GM21723 (cell line): ENCODE measurements around the gene YTHDF2.
"Not testable (repeated sequence)": the region's sequence is repeated elsewhere in the genome, so short reads cannot be mapped to it uniquely, and the experiment has no call there.

Experiments
- ATAC-seq: cut with Tn5 transposase; IDR thresholded peaks from one replicate; pipeline ENCODE4 v1.9.1; 2021; ENCODE audit warnings: mild to moderate bottlenecking, moderate library complexity; ENCODE audit not compliant: unreplicated experiment

YTHDF2 gene

GRCh38 chr1:28758420-28758819, 21.7 kb downstream of the YTHDF2 start:
- ATAC-seq: no peak

GRCh38 chr1:28759257-28759656, 22.5 kb downstream of the YTHDF2 start:
- ATAC-seq: no peak

DNA sequence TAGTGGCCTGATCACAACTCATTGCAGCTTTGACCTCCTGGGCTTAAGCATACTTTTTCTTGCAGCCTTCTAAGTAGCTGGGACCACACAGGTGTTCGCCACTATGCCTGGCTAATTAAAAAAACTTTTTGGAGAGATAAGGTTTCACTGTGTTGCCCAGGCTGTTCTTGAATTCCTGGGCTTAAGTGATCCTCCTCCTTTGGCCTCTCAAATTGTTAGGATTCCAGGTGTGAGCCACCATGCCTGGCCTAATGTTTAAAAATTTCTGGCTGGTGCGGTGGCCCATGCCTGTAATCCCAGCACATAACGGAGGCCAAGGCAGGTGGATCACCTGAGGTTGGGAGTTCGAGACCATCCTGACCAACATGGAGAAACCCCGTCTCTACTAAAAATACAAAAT, 24.4 kb downstream of the YTHDF2 start:
- ATAC-seq: no peak

DNA sequence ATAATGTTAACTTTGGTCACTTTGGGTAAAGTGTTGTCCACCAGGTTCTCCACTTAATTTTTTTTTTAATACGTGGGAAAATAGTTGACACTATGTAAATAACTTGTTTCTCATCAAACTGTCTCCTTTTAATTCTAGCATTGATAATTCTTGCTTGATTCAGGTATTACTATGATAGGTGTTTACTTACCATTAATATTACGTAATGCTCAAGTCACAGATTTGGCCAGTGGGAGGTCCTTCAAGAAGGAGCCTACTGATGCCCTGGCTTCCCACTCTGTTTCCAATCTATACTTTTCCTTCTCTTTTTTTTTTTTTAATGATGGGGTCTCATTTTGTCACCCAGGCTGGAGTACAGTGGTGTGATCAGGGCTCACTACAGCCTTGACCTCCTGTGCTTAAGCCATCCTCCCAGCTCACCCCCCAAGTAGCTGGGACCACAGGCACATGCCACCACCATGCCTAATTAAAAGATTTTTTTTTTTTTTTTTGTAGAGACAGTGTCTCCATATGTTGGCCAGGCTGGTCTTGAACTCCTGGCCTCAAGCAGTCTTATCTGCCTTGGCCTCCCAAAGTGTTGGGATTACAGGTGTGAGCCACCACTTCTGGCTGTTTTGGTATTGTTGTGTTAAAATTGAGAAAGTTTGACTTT, 29.9 kb downstream of the YTHDF2 start:
- no peak for ATAC-seq

DNA sequence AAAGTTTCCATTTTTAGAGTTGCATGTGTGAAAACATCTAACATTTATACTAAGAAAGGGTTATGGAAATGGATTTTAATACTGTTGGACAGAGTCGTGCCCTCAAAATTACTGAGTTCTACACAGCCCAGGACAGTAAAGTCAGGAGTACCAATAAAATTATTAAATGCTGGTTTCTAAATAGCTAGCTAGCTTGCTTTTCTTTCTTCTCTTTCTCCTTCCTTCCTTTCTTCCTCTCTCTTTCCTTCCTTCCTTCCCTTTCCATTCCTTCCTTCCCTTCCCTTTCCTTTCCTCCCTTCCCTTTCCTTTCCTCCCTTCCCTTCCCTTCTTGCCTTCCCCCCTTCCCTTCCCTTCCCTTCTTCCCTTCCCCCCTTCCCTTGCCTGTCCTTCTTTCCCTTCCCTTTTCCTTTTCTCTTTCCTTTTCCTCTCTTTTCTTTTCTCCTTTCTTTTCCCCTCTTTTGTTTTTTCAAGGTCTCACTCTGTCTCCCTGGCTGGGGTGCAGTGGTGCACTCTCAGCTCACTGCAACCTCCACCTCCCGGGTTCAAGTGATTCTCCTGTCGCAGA, 33.9 kb downstream of the YTHDF2 start:
- ATAC-seq: no peak

DNA sequence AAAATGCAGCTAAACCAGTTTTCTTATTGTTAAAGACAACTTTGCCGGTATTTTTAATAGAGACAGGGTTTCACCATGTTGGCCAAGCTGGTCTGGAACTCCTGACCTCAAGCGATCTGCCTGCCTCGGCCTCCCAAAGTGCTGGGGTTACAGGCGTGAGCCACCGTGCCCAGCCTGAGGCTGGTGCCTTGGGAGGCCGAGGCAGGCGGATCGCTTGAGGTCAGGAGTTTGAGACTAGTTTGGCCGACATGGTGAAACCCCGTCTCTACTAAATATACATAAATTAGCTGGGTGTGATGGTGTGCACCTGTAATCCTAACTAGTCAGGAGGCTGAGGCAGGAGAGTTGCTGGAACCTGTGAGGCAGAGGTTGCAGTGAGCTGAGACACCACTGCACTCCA, 35.2 kb downstream of the YTHDF2 start:
- not testable (repeated sequence) for ATAC-seq

GRCh38 chr1:28773105-28773504, 36.4 kb downstream of the YTHDF2 start:
- ATAC-seq: no peak

GRCh38 chr1:28775121-28775942, 38.6 kb downstream of the YTHDF2 start:
- ATAC-seq: no peak

GRCh38 chr1:28776341-28776740, 39.6 kb downstream of the YTHDF2 start:
- no peak for ATAC-seq

GRCh38 chr1:28778021-28778420, 41.3 kb downstream of the YTHDF2 start:
- ATAC-seq: no peak

GRCh38 chr1:28779751-28780408, 43.1 kb downstream of the YTHDF2 start:
- no peak for ATAC-seq

GRCh38 chr1:28781305-28781704, 44.6 kb downstream of the YTHDF2 start:
- ATAC-seq: no peak

DNA sequence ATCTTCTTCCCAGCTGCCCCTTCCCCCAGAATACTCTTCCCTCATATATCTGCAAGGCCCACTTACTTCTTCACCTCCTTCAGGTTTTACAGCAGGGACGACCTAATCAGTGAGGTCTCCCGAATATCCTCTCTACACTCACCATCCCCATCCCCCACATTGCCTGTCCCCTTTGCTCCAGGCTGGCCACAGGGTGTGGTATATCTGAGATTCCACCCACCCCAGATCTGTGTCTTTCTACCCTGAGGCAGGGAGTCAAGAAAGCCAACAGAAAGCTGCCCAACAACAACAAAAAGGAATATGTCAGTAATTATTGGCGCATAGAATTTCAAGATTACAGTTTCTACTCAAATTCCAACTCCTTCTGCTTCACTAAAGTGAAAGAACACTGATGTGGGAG, 45.3 kb downstream of the YTHDF2 start:
- ATAC-seq: no peak

GRCh38 chr1:28783363-28783762, 46.6 kb downstream of the YTHDF2 start:
- no peak for ATAC-seq

DNA sequence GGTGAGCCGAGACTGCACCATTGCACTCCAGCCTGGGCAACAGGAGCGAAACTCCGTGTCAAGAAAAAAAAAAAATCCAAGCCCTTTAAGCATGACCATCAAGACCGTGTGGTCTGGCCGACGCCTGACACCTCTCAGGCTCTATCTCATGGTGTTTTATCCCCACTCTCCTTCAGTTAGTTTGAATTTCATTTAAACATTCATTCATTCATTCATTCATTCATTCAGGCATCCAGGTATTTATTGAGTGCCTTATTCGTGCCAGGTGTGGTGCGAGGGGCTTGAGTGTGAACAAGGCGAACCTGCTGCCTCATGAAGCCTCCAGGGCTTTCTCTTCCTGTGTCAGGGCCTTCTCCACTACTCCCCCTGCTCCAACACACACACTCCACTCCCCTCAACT, 52.7 kb downstream of the YTHDF2 start:
- no peak for ATAC-seq

GRCh38 chr1:28789816-28790215, 53.1 kb downstream of the YTHDF2 start:
- no peak for ATAC-seq

GRCh38 chr1:28790377-28791035, 53.8 kb downstream of the YTHDF2 start:
- no peak for ATAC-seq

- not testable (repeated sequence) for ATAC-seq
These were observed 55.2 kb downstream of the YTHDF2 start for GRCh38 chr1:28791929-28792328.

- no peak for ATAC-seq
These were observed 55.9 kb downstream of the YTHDF2 start for GRCh38 chr1:28792644-28793121.

DNA sequence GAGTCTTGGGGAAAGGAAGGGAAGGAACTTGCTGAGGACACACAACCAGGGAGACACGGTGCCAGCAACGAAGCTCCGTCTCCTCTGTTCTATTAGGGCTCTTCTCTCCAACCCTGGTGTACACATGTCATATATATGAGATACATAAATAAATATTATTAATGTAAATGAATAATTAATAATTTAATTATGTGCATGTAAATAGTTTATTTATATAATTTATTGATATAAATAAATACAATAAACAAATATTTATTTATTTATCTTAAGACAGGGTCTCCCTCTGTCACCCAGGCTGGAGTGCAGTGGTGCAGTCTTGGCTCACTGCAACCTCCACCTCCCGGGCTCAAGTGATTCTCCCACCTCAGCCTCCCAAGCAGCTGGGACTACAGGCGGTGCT, 57.8 kb downstream of the YTHDF2 start:
- not testable (repeated sequence) for ATAC-seq
